ENCODE measurements around the gene LTBP1.

LTBP1 gene

GRCh38 chr2:33022395-33022985 is 75.7 kb downstream of the LTBP1 start:
- H3K36me3 Mint-ChIP-seq (ENCODE audit: low read depth): no peaks in the 10 kb centered on the region
- no peak overlapping the region for H3K27ac Mint-ChIP-seq
- H3K27me3 Mint-ChIP-seq: peaks cover 36% of the 10 kb centered on the region
- H3K4me3 Mint-ChIP-seq: no peak overlapping the region
- H3K9me3 Mint-ChIP-seq: no peaks in the 10 kb centered on the region
- no peaks in the 10 kb centered on the region for H3K4me1 Mint-ChIP-seq (ENCODE audit: low read depth)

- H3K27me3 Mint-ChIP-seq: peaks cover 36% of the 10 kb centered on the region
- no peak overlapping the region for H3K4me3 Mint-ChIP-seq
- H3K27ac Mint-ChIP-seq: no peak overlapping the region
- no peaks in the 10 kb centered on the region for H3K4me1 Mint-ChIP-seq (ENCODE audit: low read depth)
- H3K9me3 Mint-ChIP-seq: no peaks in the 10 kb centered on the region
- H3K36me3 Mint-ChIP-seq (ENCODE audit: low read depth): no peaks in the 10 kb centered on the region
These were observed 76.4 kb downstream of the LTBP1 start for GRCh38 chr2:33022989-33023727.

GRCh38 chr2:33023728-33024500 is 77.2 kb downstream of the LTBP1 start:
- Mint-ChIP-seq H3K27me3 (peaks cover 36% of the 10 kb centered on the region), H3K4me1 (ENCODE audit: low read depth) (no peaks in the 10 kb centered on the region), H3K36me3 (ENCODE audit: low read depth) (no peaks in the 10 kb centered on the region), H3K4me3 (no peak overlapping the region), H3K9me3 (no peaks in the 10 kb centered on the region), H3K27ac (no peak overlapping the region)

DNA sequence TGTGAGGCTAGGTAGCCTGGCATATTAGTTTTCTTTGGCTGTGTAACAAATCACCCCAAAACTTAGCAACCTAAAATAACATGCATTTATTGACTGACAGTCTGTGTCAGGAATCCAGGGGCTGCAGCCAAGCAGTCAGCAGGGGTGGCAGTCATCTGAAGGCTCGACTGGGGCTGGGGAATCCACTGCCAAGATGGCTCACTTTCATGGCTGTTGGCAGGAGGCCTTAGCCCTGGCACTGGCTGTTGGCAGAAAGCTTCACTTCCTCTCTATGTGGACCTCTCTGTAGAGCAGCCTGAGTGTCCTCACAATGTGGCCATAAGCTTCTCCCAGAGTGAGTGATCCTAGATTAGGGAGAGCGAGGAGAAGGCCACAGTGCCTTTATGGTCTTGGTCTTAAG is 78.0 kb downstream of the LTBP1 start:
- H3K36me3 Mint-ChIP-seq (ENCODE audit: low read depth): no peaks in the 10 kb centered on the region
- no peak overlapping the region for H3K4me3 Mint-ChIP-seq
- H3K27ac Mint-ChIP-seq: no peak overlapping the region
- H3K4me1 Mint-ChIP-seq (ENCODE audit: low read depth): no peaks in the 10 kb centered on the region
- H3K27me3 Mint-ChIP-seq: peaks cover 36% of the 10 kb centered on the region
- H3K9me3 Mint-ChIP-seq: no peaks in the 10 kb centered on the region

DNA sequence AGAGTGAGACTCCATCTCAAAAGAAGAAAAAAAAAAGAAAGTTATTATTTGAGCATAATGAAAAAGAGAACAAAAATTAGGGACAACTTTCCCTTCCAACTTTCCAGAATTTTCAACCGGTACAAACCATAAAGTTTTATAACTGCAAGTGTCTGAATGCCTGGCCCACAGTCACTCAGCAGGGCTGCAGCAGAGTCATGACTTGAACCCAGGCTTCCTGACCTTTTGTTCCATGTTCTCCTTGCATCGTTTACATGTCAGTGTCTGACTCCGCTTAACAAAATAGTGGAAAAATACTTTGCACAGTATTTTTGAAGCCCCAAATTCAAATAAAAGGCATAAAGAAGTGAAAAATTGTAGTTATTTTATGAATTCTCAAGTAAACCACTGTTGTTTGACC is 82.7 kb downstream of the LTBP1 start:
- Mint-ChIP-seq H3K4me3 (no peak overlapping the region), H3K4me1 (ENCODE audit: low read depth) (no peaks in the 10 kb centered on the region), H3K27me3 (peaks cover under 1% of the 10 kb centered on the region), H3K9me3 (no peaks in the 10 kb centered on the region), H3K36me3 (ENCODE audit: low read depth) (no peaks in the 10 kb centered on the region), H3K27ac (no peak overlapping the region)

DNA sequence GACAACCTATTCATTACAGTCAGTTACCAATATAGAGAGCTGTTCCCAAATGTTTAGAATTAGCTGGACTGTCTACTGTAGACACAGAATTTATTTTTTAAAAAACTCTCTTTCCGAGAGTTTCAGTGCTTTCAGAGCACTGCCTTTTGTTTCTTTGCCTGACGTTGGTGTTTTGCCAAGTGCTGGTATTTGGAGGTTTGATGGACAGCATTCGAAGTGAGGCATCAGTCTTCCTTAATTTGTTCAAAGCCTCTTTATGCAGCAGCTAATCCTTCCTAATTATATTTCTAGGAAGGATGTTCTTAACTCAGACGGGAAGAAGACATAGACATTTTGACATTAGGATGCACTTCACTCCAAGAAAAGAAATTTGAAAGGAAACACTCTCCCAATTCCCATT is 83.2 kb downstream of the LTBP1 start:
- no peak overlapping the region for H3K27ac Mint-ChIP-seq
- no peaks in the 10 kb centered on the region for H3K27me3 Mint-ChIP-seq
- H3K9me3 Mint-ChIP-seq: no peaks in the 10 kb centered on the region
- H3K4me3 Mint-ChIP-seq: no peak overlapping the region
- H3K4me1 Mint-ChIP-seq (ENCODE audit: low read depth): no peaks in the 10 kb centered on the region
- no peaks in the 10 kb centered on the region for H3K36me3 Mint-ChIP-seq (ENCODE audit: low read depth)

DNA sequence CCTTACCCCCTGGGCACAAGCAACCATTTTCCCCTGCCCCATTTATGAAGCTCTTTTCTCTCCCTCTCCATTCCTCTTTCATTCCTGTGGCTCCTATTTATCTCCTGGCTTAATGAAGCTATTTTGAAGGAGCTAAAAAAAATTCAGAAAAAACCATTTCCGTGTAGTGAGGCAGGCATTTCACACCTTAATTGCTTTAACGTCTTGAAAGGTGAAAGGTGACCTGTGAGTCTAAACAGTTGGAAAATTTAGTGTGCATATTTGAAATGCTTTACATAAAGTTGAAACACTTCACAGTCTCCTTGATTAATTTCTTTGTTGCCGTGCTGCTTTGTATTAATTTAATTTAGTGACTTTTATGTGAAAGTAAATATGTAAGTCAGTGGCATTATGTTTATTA is 83.6 kb downstream of the LTBP1 start:
- Mint-ChIP-seq H3K4me1 (ENCODE audit: low read depth) (no peaks in the 10 kb centered on the region), H3K27ac (no peak overlapping the region), H3K4me3 (no peak overlapping the region), H3K27me3 (no peaks in the 10 kb centered on the region), H3K9me3 (no peaks in the 10 kb centered on the region), H3K36me3 (ENCODE audit: low read depth) (no peaks in the 10 kb centered on the region)

DNA sequence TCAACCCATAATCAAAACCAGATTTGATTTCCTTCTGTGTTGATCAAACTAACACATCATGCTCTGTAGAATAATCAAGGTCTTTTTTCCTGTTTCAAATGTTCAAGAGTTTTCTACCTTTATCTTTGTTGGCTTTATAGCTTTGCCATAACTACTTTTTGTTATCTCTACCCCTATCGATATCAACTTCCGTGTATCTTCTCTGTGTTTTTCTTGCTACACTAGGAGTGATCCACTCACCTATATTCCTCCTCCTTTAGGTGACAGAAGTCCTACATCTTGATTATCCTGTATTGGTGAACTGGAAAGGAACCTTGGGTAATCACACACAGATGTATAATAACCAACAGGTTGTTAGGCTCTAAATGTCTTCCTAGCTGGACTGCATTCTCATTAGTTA is 85.5 kb downstream of the LTBP1 start:
- no peaks in the 10 kb centered on the region for H3K4me1 Mint-ChIP-seq (ENCODE audit: low read depth)
- no peak overlapping the region for H3K4me3 Mint-ChIP-seq
- H3K9me3 Mint-ChIP-seq: no peaks in the 10 kb centered on the region
- no peaks in the 10 kb centered on the region for H3K36me3 Mint-ChIP-seq (ENCODE audit: low read depth)
- no peak overlapping the region for H3K27ac Mint-ChIP-seq
- H3K27me3 Mint-ChIP-seq: no peaks in the 10 kb centered on the region

DNA sequence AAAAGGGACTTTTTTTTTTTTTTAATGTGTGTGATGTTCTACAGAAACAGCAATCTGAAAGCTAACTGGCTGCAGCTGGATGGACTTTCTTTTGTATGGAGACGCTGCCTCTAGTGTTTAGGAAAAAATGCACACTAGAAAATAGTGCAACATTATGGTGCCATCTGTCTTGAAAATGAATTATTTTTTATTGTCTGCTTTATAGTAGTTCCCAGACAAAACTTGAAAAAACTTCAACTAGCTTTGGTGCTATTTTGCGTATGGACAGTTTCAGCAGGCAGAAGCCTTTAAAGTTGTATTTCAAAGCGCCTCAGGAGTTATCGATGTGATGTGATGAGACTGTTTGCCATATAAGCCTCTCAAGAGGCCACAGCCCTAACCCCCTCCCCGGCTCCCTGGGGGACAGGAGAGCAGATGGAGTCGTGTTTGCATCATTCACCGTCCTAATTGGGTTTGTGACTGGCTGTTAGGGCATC is 86.9 kb downstream of the LTBP1 start:
- no peaks in the 10 kb centered on the region for H3K9me3 Mint-ChIP-seq
- no peak overlapping the region for H3K4me3 Mint-ChIP-seq
- H3K4me1 Mint-ChIP-seq (ENCODE audit: low read depth): no peaks in the 10 kb centered on the region
- H3K27me3 Mint-ChIP-seq: no peaks in the 10 kb centered on the region
- H3K36me3 Mint-ChIP-seq (ENCODE audit: low read depth): no peaks in the 10 kb centered on the region
- no peak overlapping the region for H3K27ac Mint-ChIP-seq

DNA sequence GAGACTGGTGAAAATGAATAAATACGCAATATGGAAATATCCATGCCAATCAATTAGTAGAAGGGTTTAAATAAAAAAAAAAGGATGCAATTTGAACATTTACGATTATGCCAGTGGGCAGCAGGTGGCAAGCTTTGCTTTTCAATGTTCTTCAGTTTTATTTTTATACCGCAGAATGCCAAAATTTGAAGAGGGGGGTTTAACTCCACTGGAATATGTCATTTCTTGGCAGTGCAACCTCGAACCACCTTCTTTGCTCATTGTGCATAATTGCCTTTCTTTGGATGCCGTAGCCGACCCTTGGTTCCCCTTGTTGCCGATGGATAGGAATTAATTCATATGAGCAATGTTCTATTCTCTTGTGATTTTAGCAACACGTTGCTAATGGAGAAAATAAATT is 88.0 kb downstream of the LTBP1 start:
- no peaks in the 10 kb centered on the region for H3K9me3 Mint-ChIP-seq
- H3K36me3 Mint-ChIP-seq (ENCODE audit: low read depth): no peaks in the 10 kb centered on the region
- H3K4me3 Mint-ChIP-seq: no peak overlapping the region
- H3K27ac Mint-ChIP-seq: no peak overlapping the region
- no peaks in the 10 kb centered on the region for H3K4me1 Mint-ChIP-seq (ENCODE audit: low read depth)
- peaks cover 2% of the 10 kb centered on the region for H3K27me3 Mint-ChIP-seq

- H3K9me3 Mint-ChIP-seq: no peaks in the 10 kb centered on the region
- H3K27me3 Mint-ChIP-seq: peaks cover 4% of the 10 kb centered on the region
- no peaks in the 10 kb centered on the region for H3K36me3 Mint-ChIP-seq (ENCODE audit: low read depth)
- H3K4me1 Mint-ChIP-seq (ENCODE audit: low read depth): no peaks in the 10 kb centered on the region
- no peak overlapping the region for H3K27ac Mint-ChIP-seq
- H3K4me3 Mint-ChIP-seq: no peak overlapping the region
These were observed 91.5 kb downstream of the LTBP1 start for GRCh38 chr2:33038230-33038629.

GRCh38 chr2:33038799-33039198 is 92.0 kb downstream of the LTBP1 start:
- peaks cover 4% of the 10 kb centered on the region for H3K27me3 Mint-ChIP-seq

DNA sequence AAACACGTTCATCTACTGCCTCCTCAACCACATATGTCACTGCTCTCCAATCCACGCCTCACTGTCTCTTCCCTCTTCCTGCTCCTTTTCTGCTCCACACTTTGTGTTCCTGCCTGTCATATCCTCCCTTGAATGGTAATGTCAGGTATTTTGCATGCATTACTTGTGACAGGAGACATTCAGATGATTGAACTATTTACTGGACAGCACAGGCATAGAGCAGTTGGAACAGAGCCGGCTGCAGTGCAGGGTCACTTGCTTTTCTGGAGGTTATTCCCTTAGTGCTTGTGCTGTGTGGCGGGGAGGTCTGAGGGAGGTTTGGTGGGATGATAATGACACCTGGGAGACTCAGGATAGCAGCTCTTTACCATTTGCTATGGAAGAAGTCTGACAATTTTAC is 93.8 kb downstream of the LTBP1 start:
- Mint-ChIP-seq H3K27ac (no peak overlapping the region), H3K4me1 (ENCODE audit: low read depth) (no peaks in the 10 kb centered on the region), H3K9me3 (no peaks in the 10 kb centered on the region), H3K27me3 (peaks cover 4% of the 10 kb centered on the region), H3K4me3 (no peak overlapping the region), H3K36me3 (ENCODE audit: low read depth) (no peaks in the 10 kb centered on the region)

More at GRCh38 chr2:33038799-33039198, 92.0 kb downstream of the LTBP1 start:
- H3K27ac Mint-ChIP-seq: no peak overlapping the region
- no peaks in the 10 kb centered on the region for H3K36me3 Mint-ChIP-seq (ENCODE audit: low read depth)
- no peaks in the 10 kb centered on the region for H3K9me3 Mint-ChIP-seq
- H3K4me1 Mint-ChIP-seq (ENCODE audit: low read depth): no peaks in the 10 kb centered on the region
- no peak overlapping the region for H3K4me3 Mint-ChIP-seq

DNA sequence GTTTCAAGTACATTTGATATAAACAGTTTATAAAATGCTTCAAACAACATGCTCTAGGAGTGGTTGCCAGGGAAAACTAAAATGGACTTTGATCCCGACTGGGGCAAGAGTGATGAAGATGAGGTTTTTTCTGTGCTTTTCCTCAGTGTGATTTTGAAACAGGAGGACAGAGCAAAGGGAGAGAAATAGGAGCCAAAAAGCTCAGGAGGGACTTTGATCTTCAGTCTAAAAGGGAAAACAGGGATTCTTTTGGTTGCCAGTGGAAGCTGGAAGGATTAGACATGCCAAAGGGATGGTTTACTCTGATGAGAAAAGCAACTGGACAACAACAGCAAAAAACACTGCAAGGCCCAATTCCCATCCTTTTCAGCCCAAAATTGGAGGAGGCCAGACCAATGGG is 95.5 kb downstream of the LTBP1 start:
- no peaks in the 10 kb centered on the region for H3K4me1 Mint-ChIP-seq (ENCODE audit: low read depth)
- H3K4me3 Mint-ChIP-seq: no peak overlapping the region
- no peak overlapping the region for H3K27ac Mint-ChIP-seq
- no peaks in the 10 kb centered on the region for H3K36me3 Mint-ChIP-seq (ENCODE audit: low read depth)
- H3K9me3 Mint-ChIP-seq: no peaks in the 10 kb centered on the region
- peaks cover 7% of the 10 kb centered on the region for H3K27me3 Mint-ChIP-seq

DNA sequence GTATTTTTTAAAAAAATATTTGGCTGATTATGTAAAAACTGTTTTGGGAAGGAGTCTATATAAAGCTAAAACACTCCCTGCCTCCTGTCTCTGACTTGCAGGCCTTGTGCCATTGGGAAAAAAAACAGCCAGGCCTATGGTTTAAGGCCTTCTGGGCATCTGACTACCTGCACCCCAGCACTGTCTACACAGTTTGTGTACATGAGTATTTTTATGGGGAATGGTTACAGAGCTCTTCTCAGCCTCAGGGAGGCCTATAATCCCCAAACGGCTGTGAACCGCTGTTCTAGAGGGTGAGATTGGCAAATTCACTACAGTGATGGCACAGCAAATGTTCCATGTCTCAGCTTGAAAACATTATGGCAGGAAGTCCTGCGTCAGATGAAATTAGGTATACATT is 96.1 kb downstream of the LTBP1 start:
- H3K4me1 Mint-ChIP-seq (ENCODE audit: low read depth): no peaks in the 10 kb centered on the region
- H3K9me3 Mint-ChIP-seq: no peaks in the 10 kb centered on the region
- H3K27me3 Mint-ChIP-seq: peaks cover 9% of the 10 kb centered on the region
- no peak overlapping the region for H3K27ac Mint-ChIP-seq
- no peak overlapping the region for H3K4me3 Mint-ChIP-seq
- H3K36me3 Mint-ChIP-seq (ENCODE audit: low read depth): no peaks in the 10 kb centered on the region

Data from stimulated activated naive CD8-positive, alpha-beta T cell treated with anti-CD3 and anti-CD28 coated beads, Interleukin-15, Interleukin-2, amounts not matched to agents 100 ng/mL and 50 ng/mL, for 24 hours (primary cell).